Nephron progenitor cell (in vitro differentiated cells): ENCODE data around the gene ARHGAP11A.

Experiments
- DNase-seq: peaks from one replicate; pipeline ENCODE4 v3.0.0; 2021
- H3K27ac Mint-ChIP-seq: 2 replicates; pipeline ENCODE4 v1.8.0; 2021; ENCODE audit warnings: mild to moderate bottlenecking, moderate library complexity, mixed read lengths
- H3K27me3 Mint-ChIP-seq: 2 replicates; pipeline ENCODE4 v1.8.0; 2021; ENCODE audit warnings: mild to moderate bottlenecking, low read depth, mixed read lengths; ENCODE audit not compliant: poor library complexity
- H3K36me3 Mint-ChIP-seq: 2 replicates; pipeline ENCODE4 v1.8.0; 2021; ENCODE audit warnings: low read depth, mixed read lengths
- H3K4me1 Mint-ChIP-seq: 2 replicates; pipeline ENCODE4 v1.8.0; 2021; ENCODE audit warnings: mixed read lengths
- H3K4me3 Mint-ChIP-seq: 2 replicates; pipeline ENCODE4 v1.8.0; 2021; ENCODE audit warnings: mild to moderate bottlenecking, moderate library complexity, mixed read lengths
- H3K9me3 Mint-ChIP-seq: 2 replicates; pipeline ENCODE4 v1.8.0; 2021; ENCODE audit warnings: mild to moderate bottlenecking, moderate library complexity, mixed read lengths
- CTCF ChIP-seq: fragments of 200-600 bp; sonication (generic); IDR thresholded peaks from 2 replicates; pipeline ENCODE4 v1.5.0; 2021; ENCODE audit warnings: antibody characterized with exemption

ARHGAP11A gene

GRCh38 chr15:32688151-32688639 is 72.9 kb downstream of the ARHGAP11A start:
- Mint-ChIP-seq H3K9me3 (peaks cover 10% of the 10 kb centered on the region), H3K4me3 (no peak overlapping the region)

More at GRCh38 chr15:32688151-32688639, 72.9 kb downstream of the ARHGAP11A start:
- no peak for TF ChIP-seq CTCF
- Mint-ChIP-seq H3K27ac (no peak overlapping the region), H3K36me3 (peaks cover 79% of the 10 kb centered on the region), H3K27me3 (no peaks in the 10 kb centered on the region), H3K4me1 (peaks cover 32% of the 10 kb centered on the region)
- DNase-seq, result no peak
